ENCODE data around the gene ZNF501. TPM values are rescaled to one million over a fixed set of nuclear protein-coding genes. Genes with fewer than 3 reads are reported as not detected.
A peak's percentile ranks its signal among the peaks of the same experiment; 100 is the strongest.

The ZNF501 gene
- total RNA-seq = 5.3 TPM
- long read RNA-seq, partial matches to known transcripts = 0 of 5 reads
- long read RNA-seq, other reads (novel, unspliced or antisense) = 0 of 5 reads

DNA sequence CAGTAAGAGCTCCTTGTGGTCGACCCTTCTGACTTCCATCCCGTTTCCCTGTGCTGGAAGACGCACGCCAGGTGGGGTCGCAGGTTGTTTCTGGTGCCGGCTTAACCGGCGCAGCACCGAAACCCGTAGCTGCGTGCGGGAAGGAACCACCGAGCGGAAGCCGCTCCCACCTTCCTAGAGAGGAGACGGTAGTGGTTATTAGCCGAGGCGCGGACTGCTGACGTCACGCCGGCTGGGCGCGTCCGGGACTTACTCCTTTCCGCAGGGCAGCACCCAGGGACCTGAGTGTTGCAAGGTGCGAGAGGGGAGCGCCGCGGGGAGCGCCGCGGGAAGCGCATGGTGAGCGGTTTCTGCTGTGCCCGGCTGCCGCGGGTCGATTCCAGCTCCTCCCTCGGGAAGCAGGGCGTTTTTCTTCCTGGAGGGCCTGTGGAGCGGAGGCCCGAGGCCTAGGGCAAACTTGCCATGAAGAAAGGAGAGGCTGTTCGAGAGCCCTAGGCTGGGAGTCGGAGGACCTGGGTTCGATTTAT lies at the start of gene ZNF501:
Gene ZNF501 (plus strand): TSS at position 252 of the 527 bp plus-strand sequence. CDS start 4,787 bp downstream, outside the sequence.
- H3K36me3 ChIP-seq = peaks cover 52% of the 10 kb centered on the region
- no peaks in the 10 kb centered on the region for H3K27me3 ChIP-seq (ENCODE audit: low read depth)
- peak within 1 kb of the TSS; percentile 81 for H3K4me3 ChIP-seq
- TF ChIP-seq, protein P1, sequence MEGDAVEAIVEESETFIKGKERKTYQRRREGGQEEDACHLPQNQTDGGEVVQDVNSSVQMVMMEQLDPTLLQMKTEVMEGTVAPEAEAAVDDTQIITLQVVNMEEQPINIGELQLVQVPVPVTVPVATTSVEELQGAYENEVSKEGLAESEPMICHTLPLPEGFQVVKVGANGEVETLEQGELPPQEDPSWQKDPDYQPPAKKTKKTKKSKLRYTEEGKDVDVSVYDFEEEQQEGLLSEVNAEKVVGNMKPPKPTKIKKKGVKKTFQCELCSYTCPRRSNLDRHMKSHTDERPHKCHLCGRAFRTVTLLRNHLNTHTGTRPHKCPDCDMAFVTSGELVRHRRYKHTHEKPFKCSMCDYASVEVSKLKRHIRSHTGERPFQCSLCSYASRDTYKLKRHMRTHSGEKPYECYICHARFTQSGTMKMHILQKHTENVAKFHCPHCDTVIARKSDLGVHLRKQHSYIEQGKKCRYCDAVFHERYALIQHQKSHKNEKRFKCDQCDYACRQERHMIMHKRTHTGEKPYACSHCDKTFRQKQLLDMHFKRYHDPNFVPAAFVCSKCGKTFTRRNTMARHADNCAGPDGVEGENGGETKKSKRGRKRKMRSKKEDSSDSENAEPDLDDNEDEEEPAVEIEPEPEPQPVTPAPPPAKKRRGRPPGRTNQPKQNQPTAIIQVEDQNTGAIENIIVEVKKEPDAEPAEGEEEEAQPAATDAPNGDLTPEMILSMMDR (IDR thresholded peaks at IDR 0.05; ENCODE audit: borderline replicate concordance) = no peak
- peaks cover 17% of the 10 kb centered on the region for H3K4me1 ChIP-seq
- intact Hi-C loops (cut with micrococcal nuclease) = no loop called here
- H3K9me3 ChIP-seq (replicated peaks) = peaks cover 93% of the 10 kb centered on the region
- H3K27ac ChIP-seq (replicated peaks) = peak within 1 kb of the TSS; percentile 68
- peak; percentile 96 for DNase-seq

GRCh38 chr3:44680921-44681455 lies 48.4 kb upstream of the ZNF501 start:
- Histone ChIP-seq H3K27ac (replicated peaks) (no peak overlapping the region), H3K9me3 (replicated peaks) (peaks cover 44% of the 10 kb centered on the region), H3K4me3 (no peak overlapping the region), H3K27me3 (ENCODE audit: low read depth) (no peaks in the 10 kb centered on the region), H3K4me1 (peaks cover 15% of the 10 kb centered on the region), H3K36me3 (peaks cover 8% of the 10 kb centered on the region)
- intact Hi-C loops (cut with micrococcal nuclease) = no loop called here
- TF ChIP-seq, protein P1 (IDR thresholded peaks at IDR 0.05; ENCODE audit: borderline replicate concordance) = no peak
- no peak for DNase-seq

GRCh38 chr3:44682182-44682896 lies 47.1 kb upstream of the ZNF501 start:
- Histone ChIP-seq H3K27ac (replicated peaks) (no peak overlapping the region), H3K36me3 (peaks cover 8% of the 10 kb centered on the region), H3K9me3 (replicated peaks) (peaks cover 44% of the 10 kb centered on the region), H3K4me3 (no peak overlapping the region), H3K27me3 (ENCODE audit: low read depth) (no peaks in the 10 kb centered on the region), H3K4me1 (peaks cover 17% of the 10 kb centered on the region)
- intact Hi-C loops (cut with micrococcal nuclease) = no loop called here
- TF ChIP-seq, protein P1 (IDR thresholded peaks at IDR 0.05; ENCODE audit: borderline replicate concordance) = no peak
- DNase-seq = no peak

DNA sequence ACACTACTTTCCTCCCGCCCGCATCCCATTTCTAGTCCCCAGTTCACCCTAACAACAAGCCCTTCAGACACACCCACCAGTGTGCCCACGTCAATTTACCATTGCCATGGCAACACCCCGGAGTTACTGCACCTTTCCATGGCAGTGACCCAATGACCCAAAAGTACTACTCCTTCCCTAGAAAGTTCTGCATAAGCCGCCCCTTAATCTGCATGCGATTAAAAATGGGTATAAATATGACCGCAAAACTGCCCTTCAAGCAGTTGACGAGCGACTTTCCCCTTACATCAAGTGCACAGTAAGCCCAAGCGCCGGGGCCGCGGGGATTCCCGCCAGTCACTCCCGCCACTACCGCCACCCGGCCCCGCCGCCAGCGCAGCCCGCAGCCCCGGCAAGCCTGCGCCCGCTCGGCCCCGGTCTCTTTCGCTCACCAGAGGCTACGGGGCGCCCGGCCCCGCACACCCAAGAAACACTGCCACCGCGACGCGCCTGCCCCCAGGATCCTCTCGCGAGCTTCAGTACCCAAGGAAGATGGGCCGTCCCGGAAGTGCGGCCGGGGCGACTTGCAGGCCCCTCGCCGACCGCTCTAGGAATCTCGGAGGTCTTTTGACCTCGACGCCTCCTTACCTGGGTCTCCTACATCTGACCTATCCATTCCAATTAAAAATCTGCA lies 44.2 kb upstream of the ZNF501 start:
- Histone ChIP-seq H3K27ac (replicated peaks) (peak overlapping the region; percentile 59), H3K4me3 (peak overlapping the region; percentile 90), H3K9me3 (replicated peaks) (peaks cover 38% of the 10 kb centered on the region), H3K36me3 (peaks cover 8% of the 10 kb centered on the region), H3K4me1 (peaks cover 17% of the 10 kb centered on the region), H3K27me3 (ENCODE audit: low read depth) (peaks cover 25% of the 10 kb centered on the region)
- TF ChIP-seq, protein P1 (IDR thresholded peaks at IDR 0.05; ENCODE audit: borderline replicate concordance) = no peak
- DNase-seq = peak; percentile 77
- intact Hi-C loops (cut with micrococcal nuclease) = no loop called here

- H3K4me3 ChIP-seq = no peak overlapping the region
- no peak overlapping the region for H3K27ac ChIP-seq (replicated peaks)
- peaks cover 40% of the 10 kb centered on the region for H3K27me3 ChIP-seq (ENCODE audit: low read depth)
- peaks cover 15% of the 10 kb centered on the region for H3K9me3 ChIP-seq (replicated peaks)
- TF ChIP-seq, protein P1 (IDR thresholded peaks at IDR 0.05; ENCODE audit: borderline replicate concordance) = no peak
- peaks cover 17% of the 10 kb centered on the region for H3K4me1 ChIP-seq
- DNase-seq = no peak
- intact Hi-C loops (cut with micrococcal nuclease) = no loop called here
- H3K36me3 ChIP-seq = no peaks in the 10 kb centered on the region
Observed at GRCh38 chr3:44687898-44688297, 41.5 kb upstream of the ZNF501 start.
